Activated T-helper 1 cell treated with anti-CD3 and anti-CD28 coated beads, Interleukin-12 subunit alpha, Interleukin-12 subunit beta, Interleukin-2, Interleukin-4 antibody, amounts not matched to agents 30 ng/mL and 10 ng/mL and 1 ng/mL, durations not matched to agents 14 hours and 24 hours and 36 hours (primary cell): ENCODE measurements around the gene PLD5. TPM values are rescaled to one million over a fixed set of nuclear protein-coding genes. Genes with fewer than 3 reads are reported as not detected.
"Not testable (repeated sequence)": the region's sequence is repeated elsewhere in the genome, so short reads cannot be mapped to it uniquely, and the experiment has no call there.

ENCODE experiments used
- DNase-seq: peaks from one replicate; pipeline ENCODE4 v3.0.0; 2021; ENCODE audit warnings: low spot score
- H3K27ac Mint-ChIP-seq: one replicate; pipeline ENCODE4 v1.8.0; 2021; ENCODE audit warnings: mild to moderate bottlenecking, mixed read lengths
- H3K27me3 Mint-ChIP-seq: one replicate; pipeline ENCODE4 v1.8.0; 2022; ENCODE audit warnings: mild to moderate bottlenecking, moderate library complexity, mixed read lengths; ENCODE audit not compliant: insufficient read depth
- H3K36me3 Mint-ChIP-seq: one replicate; pipeline ENCODE4 v1.8.0; 2021; ENCODE audit warnings: low read depth, mixed read lengths
- H3K4me1 Mint-ChIP-seq: one replicate; pipeline ENCODE4 v1.8.0; 2021; ENCODE audit warnings: low read depth, mixed read lengths
- H3K4me3 Mint-ChIP-seq: one replicate; pipeline ENCODE4 v1.8.0; 2021; ENCODE audit warnings: mild to moderate bottlenecking, moderate library complexity, mixed read lengths
- H3K9me3 Mint-ChIP-seq: one replicate; pipeline ENCODE4 v1.8.0; 2021; ENCODE audit warnings: mixed read lengths
- intact Hi-C: fragments of 100-400 bp; cut with micrococcal nuclease; formaldehyde crosslinking; loops from one replicate; pipeline ENCODE4 v1.15.1; 2024
- total RNA-seq: library from RNA; stranded (reverse); gene quantifications from 2 replicates; pipeline ENCODE4 v1.2.3, GENCODE V29; 2022

The PLD5 gene
- total RNA-seq, 1 donor from 2014 or later: not detected

DNA sequence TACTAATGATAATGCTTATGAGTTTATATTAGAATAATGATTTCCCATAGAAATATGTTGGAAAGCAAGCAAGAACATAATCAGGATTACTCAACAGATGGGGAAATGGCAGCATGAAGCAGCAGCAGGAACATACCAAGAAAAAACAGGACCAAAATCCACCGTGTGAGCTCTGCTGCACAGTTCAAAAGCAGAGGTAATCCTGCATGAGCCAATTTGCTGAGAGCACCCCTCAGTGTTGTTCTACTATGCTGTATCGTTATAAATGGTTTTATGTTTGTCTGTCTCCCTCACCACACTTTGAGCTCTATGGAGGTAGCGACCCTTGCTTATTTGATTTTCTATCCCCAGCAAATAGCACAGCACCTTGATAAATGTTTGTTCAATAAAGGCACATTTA lies 246.1 kb downstream of the PLD5 start:
- H3K27me3 Mint-ChIP-seq, H3K4me3 Mint-ChIP-seq, DNase-seq, H3K36me3 Mint-ChIP-seq, H3K9me3 Mint-ChIP-seq, intact Hi-C loops, H3K4me1 Mint-ChIP-seq, H3K27ac Mint-ChIP-seq: not testable (repeated sequence)

DNA sequence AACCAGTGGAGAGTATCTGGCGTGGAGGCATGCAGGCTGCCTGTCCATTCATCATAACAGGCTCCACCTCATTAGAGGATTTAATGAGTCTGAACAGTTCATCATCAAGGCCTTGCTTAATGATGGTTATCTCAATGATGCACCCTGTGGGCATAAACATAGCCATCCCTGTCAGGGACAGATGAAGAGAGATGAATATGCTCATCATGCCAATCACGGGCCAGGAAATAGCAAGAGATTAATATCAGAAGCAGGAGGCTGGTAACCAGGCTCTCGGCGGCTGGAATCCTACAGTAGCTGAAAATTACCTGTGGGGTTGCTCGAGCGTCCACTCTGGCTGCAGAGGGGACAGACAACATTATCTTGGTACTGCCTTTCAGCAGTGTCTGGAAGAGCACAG lies 247.7 kb downstream of the PLD5 start:
- H3K27ac Mint-ChIP-seq, H3K36me3 Mint-ChIP-seq, H3K4me1 Mint-ChIP-seq, DNase-seq, H3K27me3 Mint-ChIP-seq, intact Hi-C loops, H3K9me3 Mint-ChIP-seq, H3K4me3 Mint-ChIP-seq: not testable (repeated sequence)

DNA sequence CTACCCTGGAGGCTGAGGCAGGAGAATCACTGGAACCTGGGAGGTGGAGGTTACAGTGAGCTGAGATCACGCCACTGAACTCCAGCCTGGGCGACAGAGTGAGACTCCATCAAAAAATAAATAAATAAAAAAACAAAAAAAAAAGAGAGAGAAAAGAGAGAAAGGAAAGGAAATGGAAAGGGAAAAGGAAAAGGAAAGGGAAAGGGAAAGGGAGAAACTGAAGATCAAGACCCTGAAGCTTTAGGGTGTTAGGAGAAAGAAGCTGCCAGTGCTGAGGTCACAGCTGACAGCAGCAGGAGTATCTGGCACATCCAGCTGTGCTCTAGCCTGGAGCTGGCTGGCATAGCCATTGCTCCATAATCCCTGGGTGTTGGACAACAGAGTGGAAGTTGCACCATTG lies 257.5 kb downstream of the PLD5 start:
- H3K4me3 Mint-ChIP-seq, H3K9me3 Mint-ChIP-seq, DNase-seq, H3K27ac Mint-ChIP-seq, intact Hi-C loops, H3K27me3 Mint-ChIP-seq, H3K4me1 Mint-ChIP-seq, H3K36me3 Mint-ChIP-seq: not testable (repeated sequence)

DNA sequence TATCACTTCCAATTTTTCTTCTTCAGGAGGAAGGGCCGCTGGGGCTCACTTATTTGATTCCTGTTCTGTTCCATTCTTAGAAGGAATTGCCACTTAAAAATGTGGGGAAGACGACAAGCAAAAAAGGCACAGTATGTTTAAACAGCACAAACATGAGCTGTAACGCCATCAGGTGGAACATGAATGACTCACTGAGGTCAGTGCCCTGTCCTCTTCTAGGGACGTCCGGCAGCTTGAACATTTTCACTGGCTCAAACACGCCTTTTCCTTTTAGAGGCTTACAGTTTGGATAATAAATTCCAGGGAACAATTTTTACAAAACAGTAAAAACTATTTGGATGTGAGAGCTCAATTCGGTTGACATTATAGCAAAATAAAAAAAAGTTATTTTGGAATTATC lies 260.1 kb downstream of the PLD5 start:
- H3K9me3 Mint-ChIP-seq, H3K27ac Mint-ChIP-seq, H3K4me3 Mint-ChIP-seq, intact Hi-C loops, H3K27me3 Mint-ChIP-seq, H3K4me1 Mint-ChIP-seq, DNase-seq, H3K36me3 Mint-ChIP-seq: not testable (repeated sequence)

DNA sequence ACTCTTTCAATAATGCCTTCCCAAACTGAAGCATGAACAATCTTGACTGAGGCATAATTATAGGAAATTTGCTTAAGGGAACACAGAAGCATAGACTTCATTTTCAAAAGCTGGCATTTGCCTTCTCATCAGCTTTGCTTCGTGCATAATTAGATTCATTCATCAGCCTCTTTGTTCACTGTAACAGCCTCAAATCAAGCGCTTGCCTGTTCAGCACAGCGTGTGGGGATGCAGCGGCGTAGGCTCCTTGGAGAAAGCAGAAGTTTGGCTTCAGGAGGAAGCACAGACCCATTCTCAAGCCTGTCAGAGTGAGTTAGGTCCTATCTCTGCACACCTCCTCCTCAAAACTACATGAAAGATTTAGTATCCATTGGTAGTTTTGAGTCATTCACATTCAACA lies 279.2 kb downstream of the PLD5 start:
- intact Hi-C loops: no loop called here
- H3K27me3 Mint-ChIP-seq: no peaks in the 10 kb centered on the region

DNA sequence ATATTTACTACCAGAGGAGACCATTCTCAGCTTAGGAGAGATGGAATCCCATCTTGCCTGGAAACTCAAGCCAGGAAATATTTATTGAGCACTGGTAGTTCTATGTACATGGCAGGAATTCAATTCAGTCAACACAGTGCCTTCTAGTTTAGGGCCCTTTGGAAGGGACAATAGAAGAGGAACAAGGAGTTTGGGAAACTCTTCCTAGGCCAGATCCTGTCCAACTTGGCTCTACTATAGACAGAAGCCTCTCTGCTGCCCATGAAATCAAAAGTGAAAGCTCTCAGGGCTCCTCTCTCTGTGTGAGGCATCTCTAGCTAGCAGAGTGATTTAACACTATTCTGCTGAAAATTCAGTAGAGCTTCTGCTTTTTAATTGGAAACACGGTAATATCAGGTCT lies 281.0 kb downstream of the PLD5 start:
- intact Hi-C loops: no loop called here
- Mint-ChIP-seq H3K4me1 (peaks cover 9% of the 10 kb centered on the region), H3K9me3 (no peaks in the 10 kb centered on the region), H3K4me3 (no peak overlapping the region), H3K27ac (no peak overlapping the region), H3K36me3 (no peaks in the 10 kb centered on the region), H3K27me3 (no peaks in the 10 kb centered on the region)
- no peak for DNase-seq

More for the DNA sequence above, 279.2 kb downstream of the PLD5 start:
- no peaks in the 10 kb centered on the region for H3K9me3 Mint-ChIP-seq
- no peak overlapping the region for H3K27ac Mint-ChIP-seq
- H3K36me3 Mint-ChIP-seq: no peaks in the 10 kb centered on the region
- no peak for DNase-seq
- H3K4me3 Mint-ChIP-seq: no peak overlapping the region
- H3K4me1 Mint-ChIP-seq: peaks cover 9% of the 10 kb centered on the region

DNA sequence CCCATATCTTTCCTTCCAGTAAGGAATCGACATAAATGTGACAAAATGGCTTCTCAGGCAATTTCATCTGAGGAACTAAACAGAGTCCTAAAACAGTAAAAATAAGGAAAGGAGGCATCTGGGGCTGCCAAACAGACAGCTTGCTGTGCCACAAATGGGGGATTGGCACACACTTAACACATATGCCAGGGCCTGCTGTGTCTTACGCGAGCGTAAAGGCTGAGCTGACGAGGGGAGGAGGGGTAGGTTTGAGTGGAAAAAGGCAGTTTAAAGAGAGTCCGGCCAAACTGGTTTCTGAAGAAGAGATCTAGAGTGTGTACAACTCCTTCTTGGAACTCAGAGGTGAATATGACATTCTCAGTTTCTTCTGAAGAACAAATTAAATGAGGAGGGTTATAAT lies 281.5 kb downstream of the PLD5 start:
- Mint-ChIP-seq H3K27ac (no peak overlapping the region), H3K4me3 (no peak overlapping the region), H3K27me3 (no peaks in the 10 kb centered on the region), H3K36me3 (no peaks in the 10 kb centered on the region), H3K9me3 (no peaks in the 10 kb centered on the region), H3K4me1 (peaks cover 9% of the 10 kb centered on the region)
- intact Hi-C loops: no loop called here
- DNase-seq: no peak

DNA sequence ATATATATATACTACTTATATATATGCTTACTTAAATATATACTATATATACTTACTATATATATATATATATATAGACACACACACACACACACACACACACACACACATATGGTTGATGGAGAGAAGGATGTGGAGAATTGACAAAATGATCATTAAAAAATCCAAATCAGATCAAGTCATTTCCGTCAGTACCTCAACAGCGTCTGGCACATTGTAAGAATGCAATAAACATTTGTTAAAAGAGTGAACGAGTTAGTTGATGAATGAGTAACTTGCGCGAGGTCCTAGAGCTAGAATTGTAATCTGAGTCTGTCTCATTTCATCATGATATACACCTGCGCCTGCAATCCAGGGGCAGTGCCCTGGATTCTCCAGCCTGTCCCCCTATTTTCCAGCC lies 282.6 kb downstream of the PLD5 start:
- H3K4me1 Mint-ChIP-seq: peaks cover 9% of the 10 kb centered on the region
- H3K9me3 Mint-ChIP-seq: no peaks in the 10 kb centered on the region
- intact Hi-C loops: no loop called here
- no peaks in the 10 kb centered on the region for H3K27me3 Mint-ChIP-seq
- DNase-seq: no peak
- H3K4me3 Mint-ChIP-seq: no peak overlapping the region
- H3K27ac Mint-ChIP-seq: no peak overlapping the region
- H3K36me3 Mint-ChIP-seq: no peaks in the 10 kb centered on the region

DNA sequence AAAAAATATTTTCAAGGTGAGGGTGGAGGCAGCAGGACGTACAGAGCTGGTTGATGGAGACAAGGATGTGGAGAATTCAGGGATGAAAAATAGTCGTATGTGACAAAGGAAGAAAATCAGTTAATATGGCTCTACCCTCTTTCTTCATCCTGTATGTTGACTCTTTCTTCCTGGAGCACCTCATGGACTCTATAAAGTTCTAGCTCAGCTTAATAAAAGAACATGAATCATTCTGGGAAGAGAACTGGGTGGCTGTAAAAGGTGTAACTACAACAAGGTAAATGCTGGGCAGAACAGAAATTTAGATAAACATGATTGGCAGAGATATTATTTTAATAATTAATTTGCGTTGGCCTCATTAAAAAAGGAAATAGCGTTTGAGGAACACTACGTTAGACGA lies 283.8 kb downstream of the PLD5 start:
- H3K27ac Mint-ChIP-seq: no peak overlapping the region
- intact Hi-C loops: no loop called here
- no peak overlapping the region for H3K4me3 Mint-ChIP-seq
- DNase-seq: no peak
- H3K4me1 Mint-ChIP-seq: peaks cover 9% of the 10 kb centered on the region
- no peaks in the 10 kb centered on the region for H3K9me3 Mint-ChIP-seq
- H3K36me3 Mint-ChIP-seq: no peaks in the 10 kb centered on the region
- H3K27me3 Mint-ChIP-seq: no peaks in the 10 kb centered on the region

DNA sequence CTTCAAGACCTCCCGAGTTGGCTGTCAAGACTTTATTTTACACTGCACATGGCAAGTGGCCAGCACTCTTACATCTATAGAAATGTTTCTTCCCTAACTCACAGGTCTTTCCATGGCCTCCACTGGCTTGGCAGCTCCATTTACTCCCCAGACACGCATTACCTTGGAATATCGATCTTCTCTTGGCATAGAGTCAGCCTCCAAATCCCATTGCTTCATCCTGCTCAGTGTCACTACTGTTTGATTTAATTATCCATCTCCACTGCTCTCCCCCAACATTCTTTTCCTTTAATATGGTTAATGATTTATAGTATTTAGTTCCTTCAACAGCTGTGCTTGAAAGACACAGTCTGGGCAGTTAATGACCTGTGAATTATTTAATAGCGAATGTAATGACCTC lies 284.4 kb downstream of the PLD5 start:
- intact Hi-C loops: no loop called here
- Mint-ChIP-seq H3K27me3 (no peaks in the 10 kb centered on the region), H3K4me3 (no peak overlapping the region), H3K4me1 (peaks cover 9% of the 10 kb centered on the region), H3K9me3 (no peaks in the 10 kb centered on the region), H3K27ac (no peak overlapping the region), H3K36me3 (no peaks in the 10 kb centered on the region)
- DNase-seq: no peak

DNA sequence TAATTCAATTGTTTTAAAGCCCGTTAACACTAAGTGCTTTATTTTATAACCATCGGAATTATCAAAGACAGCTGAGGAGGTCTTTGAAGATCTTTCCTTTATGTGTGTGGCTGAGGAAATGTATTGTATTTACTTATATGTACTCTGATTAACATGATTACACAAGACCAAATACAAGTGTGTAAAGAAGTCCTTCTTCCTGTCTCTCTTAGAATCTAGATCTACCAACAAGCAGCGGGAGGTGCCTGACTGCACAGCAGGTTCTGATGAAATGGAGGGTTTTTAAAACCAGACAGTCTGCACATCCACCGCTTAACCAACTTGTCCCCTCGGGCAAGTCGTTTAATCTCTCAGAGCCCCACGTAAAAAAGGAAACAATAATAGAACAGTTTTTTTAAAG lies 285.1 kb downstream of the PLD5 start:
- H3K4me1 Mint-ChIP-seq: peaks cover 9% of the 10 kb centered on the region
- no peak for DNase-seq
- intact Hi-C loops: no loop called here
- H3K27me3 Mint-ChIP-seq: no peaks in the 10 kb centered on the region
- H3K4me3 Mint-ChIP-seq: no peak overlapping the region
- no peak overlapping the region for H3K27ac Mint-ChIP-seq
- no peaks in the 10 kb centered on the region for H3K36me3 Mint-ChIP-seq
- H3K9me3 Mint-ChIP-seq: no peaks in the 10 kb centered on the region

DNA sequence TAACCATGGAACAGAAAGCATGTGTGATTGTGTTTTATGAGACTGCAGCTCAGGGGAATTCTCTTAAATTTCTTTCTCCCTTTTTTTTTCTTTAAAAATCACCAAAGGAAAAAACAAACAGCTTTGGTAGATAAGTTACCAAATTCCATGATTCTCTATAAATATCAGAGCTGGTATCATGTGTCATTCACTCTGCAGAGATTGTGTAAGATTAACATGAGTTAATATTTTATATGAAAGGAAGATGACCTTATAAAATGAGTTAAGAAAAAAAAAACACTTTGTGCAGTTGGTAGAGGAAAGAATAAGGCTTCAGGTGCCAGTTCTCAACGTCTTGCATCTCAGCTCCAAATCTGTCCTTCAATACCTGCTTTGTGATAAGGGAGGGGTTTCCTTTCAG lies 287.4 kb downstream of the PLD5 start:
- Mint-ChIP-seq H3K4me3 (no peak overlapping the region), H3K27ac (no peak overlapping the region), H3K36me3 (no peaks in the 10 kb centered on the region), H3K27me3 (no peaks in the 10 kb centered on the region), H3K4me1 (no peaks in the 10 kb centered on the region), H3K9me3 (no peaks in the 10 kb centered on the region)
- intact Hi-C loops: no loop called here
- DNase-seq: no peak

DNA sequence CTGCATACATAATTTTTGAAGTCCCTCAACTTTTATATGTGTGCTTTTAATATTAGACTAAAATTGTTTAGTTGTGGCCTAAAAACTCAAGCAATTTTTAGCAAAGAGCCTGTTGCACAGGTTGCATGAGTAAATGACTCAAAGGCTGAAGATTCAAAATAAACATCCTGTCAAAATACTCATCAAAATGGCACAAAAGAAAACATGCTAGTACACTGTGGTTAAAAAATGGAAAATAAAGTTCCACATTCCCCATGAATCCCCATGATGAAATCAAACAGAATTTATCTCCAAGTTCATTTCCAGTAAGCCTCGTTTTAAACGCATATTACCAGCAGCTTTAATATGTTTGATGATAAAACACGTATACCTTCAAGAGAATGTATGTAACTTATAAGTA lies 295.5 kb downstream of the PLD5 start:
- intact Hi-C loops: no loop called here
- DNase-seq: no peak
- Mint-ChIP-seq H3K27me3 (no peaks in the 10 kb centered on the region), H3K27ac (no peak overlapping the region), H3K36me3 (no peaks in the 10 kb centered on the region), H3K4me3 (no peak overlapping the region), H3K9me3 (no peaks in the 10 kb centered on the region), H3K4me1 (no peaks in the 10 kb centered on the region)

DNA sequence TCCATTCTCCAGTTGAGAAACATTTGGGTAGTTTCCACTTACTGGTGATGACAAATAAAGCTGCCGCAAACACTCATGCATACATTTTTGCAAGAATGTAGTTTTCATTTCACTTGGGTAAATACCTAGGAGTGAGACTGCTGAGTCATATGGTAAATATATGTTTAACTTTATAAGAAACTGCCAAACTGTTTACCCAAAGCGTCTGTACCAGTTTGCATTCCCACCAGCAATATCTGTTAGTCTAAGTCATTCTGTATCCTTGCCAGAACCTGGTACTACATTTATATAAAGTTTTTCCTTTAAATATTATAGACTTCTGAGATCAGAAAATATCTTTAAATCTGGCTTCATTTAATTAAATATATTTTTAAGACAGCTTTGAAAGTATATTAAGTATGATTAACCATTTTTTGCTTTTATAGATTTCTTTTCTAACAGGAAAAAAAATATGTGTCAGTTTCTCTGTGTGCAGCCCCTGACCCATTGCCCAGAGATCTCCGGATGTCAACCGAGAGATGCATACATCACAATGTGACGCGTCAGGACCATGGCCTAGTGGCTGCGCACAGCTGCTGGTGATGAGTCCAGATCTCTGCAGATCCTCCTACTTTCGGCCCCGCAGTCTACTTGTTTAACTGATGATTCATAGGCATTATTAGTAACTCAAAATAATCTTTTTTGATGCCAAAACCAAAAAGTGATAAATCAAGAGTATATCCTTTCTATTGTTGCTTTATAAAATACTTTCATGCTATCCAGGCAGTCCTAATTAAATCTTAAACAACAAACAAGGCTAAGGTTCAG lies 298.5 kb downstream of the PLD5 start:
- Mint-ChIP-seq H3K27me3 (no peaks in the 10 kb centered on the region), H3K4me3 (no peak overlapping the region), H3K27ac (no peak overlapping the region), H3K4me1 (no peaks in the 10 kb centered on the region), H3K9me3 (no peaks in the 10 kb centered on the region), H3K36me3 (no peaks in the 10 kb centered on the region)
- intact Hi-C loops: no loop called here
- no peak for DNase-seq
